Measurements from ENCODE around the gene KCNK5. TPM values are rescaled to one million over a fixed set of nuclear protein-coding genes. Genes with fewer than 3 reads are reported as not detected.

KCNK5 gene
- total RNA-seq, 2 experiments from 2014 or later, result 0.30 to 0.47 TPM

GRCh38 chr6:39274471-39274870 is 45.2 kb upstream of the KCNK5 start:
- Histone ChIP-seq H3K36me3 (ENCODE audit: insufficient read depth, low read length) (no peaks in the 10 kb centered on the region), H3K4me3 (ENCODE audit: low read length) (no peak overlapping the region), H3K27me3 (ENCODE audit: control insufficient read depth in 1 of 2, insufficient read depth in 2 of 2, low read length in 2 of 2) (no peaks in the 10 kb centered on the region), H3K4me1 (ENCODE audit: insufficient read depth, low read length) (no peaks in the 10 kb centered on the region), H3K27ac (ENCODE audit: low read depth in 1 of 2, low read length in 2 of 2) (no peak overlapping the region), H3K9me3 (ENCODE audit: control insufficient read depth in 1 of 2, insufficient read depth in 1 of 2, low read length in 2 of 2) (no peaks in the 10 kb centered on the region)
- no peak for DNase-seq
- Mint-ChIP-seq H3K27ac (no peak overlapping the region), H3K9me3 (no peaks in the 10 kb centered on the region), H3K4me1 (ENCODE audit: low read depth) (no peaks in the 10 kb centered on the region), H3K36me3 (ENCODE audit: low read depth) (no peaks in the 10 kb centered on the region), H3K4me3 (no peak overlapping the region), H3K27me3 (no peaks in the 10 kb centered on the region)
- no peak for TF ChIP-seq CTCF (IDR thresholded peaks at IDR 0.05)
- intact Hi-C loops (cut with DNase I, micrococcal nuclease), result no loop called here
- ATAC-seq (ENCODE audit: poor library complexity), result no peak
- CTCF ChIA-PET, result no interaction called here
- POLR2A ChIA-PET, result no interaction called here

- Mint-ChIP-seq H3K27me3 (no peaks in the 10 kb centered on the region), H3K27ac (no peak overlapping the region), H3K36me3 (ENCODE audit: low read depth) (no peaks in the 10 kb centered on the region), H3K4me3 (no peak overlapping the region), H3K4me1 (ENCODE audit: low read depth) (no peaks in the 10 kb centered on the region), H3K9me3 (no peaks in the 10 kb centered on the region)
- DNase-seq (no peak), ATAC-seq (ENCODE audit: poor library complexity) (no peak)
- Histone ChIP-seq H3K36me3 (ENCODE audit: insufficient read depth, low read length) (no peaks in the 10 kb centered on the region), H3K27ac (ENCODE audit: low read depth in 1 of 2, low read length in 2 of 2) (no peak overlapping the region), H3K4me1 (ENCODE audit: insufficient read depth, low read length) (no peaks in the 10 kb centered on the region), H3K4me3 (ENCODE audit: low read length) (no peak overlapping the region), H3K9me3 (ENCODE audit: control insufficient read depth in 1 of 2, insufficient read depth in 1 of 2, low read length in 2 of 2) (no peaks in the 10 kb centered on the region), H3K27me3 (ENCODE audit: control insufficient read depth in 1 of 2, insufficient read depth in 2 of 2, low read length in 2 of 2) (no peaks in the 10 kb centered on the region)
- TF ChIP-seq CTCF (IDR thresholded peaks at IDR 0.05), result no peak
- CTCF ChIA-PET, result no interaction called here
- POLR2A ChIA-PET, result no interaction called here
- intact Hi-C loops (cut with DNase I, micrococcal nuclease), result no loop called here
Measured at GRCh38 chr6:39273406-39273821, 44.1 kb upstream of the KCNK5 start.

GRCh38 chr6:39269961-39270360 is 40.7 kb upstream of the KCNK5 start:
- POLR2A ChIA-PET, result no interaction called here
- H3K27ac Mint-ChIP-seq, result no peak overlapping the region
- Histone ChIP-seq H3K36me3 (ENCODE audit: insufficient read depth, low read length) (no peaks in the 10 kb centered on the region), H3K27ac (ENCODE audit: low read depth in 1 of 2, low read length in 2 of 2) (no peak overlapping the region), H3K27me3 (ENCODE audit: control insufficient read depth in 1 of 2, insufficient read depth in 2 of 2, low read length in 2 of 2) (peaks cover 0 to 3% of the 10 kb centered on the region in 2 experiments), H3K9me3 (ENCODE audit: control insufficient read depth in 1 of 2, insufficient read depth in 1 of 2, low read length in 2 of 2) (no peaks in the 10 kb centered on the region), H3K4me3 (ENCODE audit: low read length) (no peak overlapping the region), H3K4me1 (ENCODE audit: insufficient read depth, low read length) (no peaks in the 10 kb centered on the region)
- intact Hi-C loops (cut with DNase I, micrococcal nuclease), result no loop called here
- no peaks in the 10 kb centered on the region for H3K36me3 Mint-ChIP-seq (ENCODE audit: low read depth)
- no peak for ATAC-seq (ENCODE audit: poor library complexity)
- no peaks in the 10 kb centered on the region for H3K9me3 Mint-ChIP-seq
- CTCF ChIA-PET, result interaction anchor here (0.5 kb wide), 1 partner anchor 1737 kb away, joined by 3 read pairs; no protein-coding TSS in a partner anchor
- H3K27me3 Mint-ChIP-seq, result no peaks in the 10 kb centered on the region
- no peak for DNase-seq
- H3K4me1 Mint-ChIP-seq (ENCODE audit: low read depth), result no peaks in the 10 kb centered on the region
- no peak overlapping the region for H3K4me3 Mint-ChIP-seq
- no peak for TF ChIP-seq CTCF (IDR thresholded peaks at IDR 0.05)

All from CD4-positive, alpha-beta T cell (primary cell).